ENCODE measurements around the gene GMDS.

GRCh38 chr6:2274981-2275891, 29.8 kb upstream of the GMDS start:
- TF ChIP-seq ZNF350 (CRISPR knock-in tag; IDR thresholded peaks at IDR 0.05; ENCODE audit: borderline replicate concordance, low read depth) (no peak), ELF1 (CRISPR knock-in tag; IDR thresholded peaks at IDR 0.05) (no peak)
